ENCODE results near the gene HSPA1L.
"Not testable (repeated sequence)": the region's sequence is repeated elsewhere in the genome, so short reads cannot be mapped to it uniquely, and the experiment has no call there.

The HSPA1L gene

GRCh38 chr6:31847276-31847978 lies 32.3 kb upstream of the HSPA1L start:
- no peak for TF ChIP-seq CTCF (IDR thresholded peaks at IDR 0.05; ENCODE audit: extremely low read depth, insufficient read depth, missing control alignments)
- DNase-seq (ENCODE audit: low spot score): no peak
- in situ Hi-C loops (cut with MboI; ENCODE audit: low pct_unique_long_range_greater_than_20kb, low sequenced_read_pairs, unreplicated experiment): no loop called here

- no peak for TF ChIP-seq CTCF (IDR thresholded peaks at IDR 0.05; ENCODE audit: extremely low read depth, insufficient read depth, missing control alignments)
- DNase-seq (ENCODE audit: low spot score): no peak
- in situ Hi-C loops (cut with MboI; ENCODE audit: low pct_unique_long_range_greater_than_20kb, low sequenced_read_pairs, unreplicated experiment): no loop called here
Observed at GRCh38 chr6:31844507-31844906, 29.4 kb upstream of the HSPA1L start.

- no peak for DNase-seq (ENCODE audit: low spot score)
Observed at GRCh38 chr6:31842053-31842452, 27.0 kb upstream of the HSPA1L start.

GRCh38 chr6:31839779-31840126 lies 24.7 kb upstream of the HSPA1L start:
- DNase-seq (ENCODE audit: low spot score); in situ Hi-C loops (cut with MboI; ENCODE audit: low pct_unique_long_range_greater_than_20kb, low sequenced_read_pairs, unreplicated experiment): not testable (repeated sequence)

More at GRCh38 chr6:31842053-31842452, 27.0 kb upstream of the HSPA1L start:
- TF ChIP-seq CTCF (IDR thresholded peaks at IDR 0.05; ENCODE audit: extremely low read depth, insufficient read depth, missing control alignments): no peak
- in situ Hi-C loops (cut with MboI; ENCODE audit: low pct_unique_long_range_greater_than_20kb, low sequenced_read_pairs, unreplicated experiment): no loop called here

- no peak for TF ChIP-seq CTCF (IDR thresholded peaks at IDR 0.05; ENCODE audit: extremely low read depth, insufficient read depth, missing control alignments)
- in situ Hi-C loops (cut with MboI; ENCODE audit: low pct_unique_long_range_greater_than_20kb, low sequenced_read_pairs, unreplicated experiment): no loop called here
- DNase-seq (ENCODE audit: low spot score): no peak
Observed at GRCh38 chr6:31838968-31839367, 23.9 kb upstream of the HSPA1L start.

- in situ Hi-C loops (cut with MboI; ENCODE audit: low pct_unique_long_range_greater_than_20kb, low sequenced_read_pairs, unreplicated experiment); DNase-seq (ENCODE audit: low spot score): not testable (repeated sequence)
Observed at GRCh38 chr6:31838114-31838553, 23.1 kb upstream of the HSPA1L start.

GRCh38 chr6:31837369-31838113 lies 22.5 kb upstream of the HSPA1L start:
- in situ Hi-C loops (cut with MboI; ENCODE audit: low pct_unique_long_range_greater_than_20kb, low sequenced_read_pairs, unreplicated experiment): no loop called here
- DNase-seq (ENCODE audit: low spot score): no peak
- TF ChIP-seq CTCF (IDR thresholded peaks at IDR 0.05; ENCODE audit: extremely low read depth, insufficient read depth, missing control alignments): no peak

All from GM13977 (cell line).